ENCODE measurements around the gene HP. TPM values are rescaled to one million over a fixed set of nuclear protein-coding genes. Genes with fewer than 3 reads are reported as not detected.

HP gene
- total RNA-seq, 1 donor from 2014 or later, result not detected

DNA sequence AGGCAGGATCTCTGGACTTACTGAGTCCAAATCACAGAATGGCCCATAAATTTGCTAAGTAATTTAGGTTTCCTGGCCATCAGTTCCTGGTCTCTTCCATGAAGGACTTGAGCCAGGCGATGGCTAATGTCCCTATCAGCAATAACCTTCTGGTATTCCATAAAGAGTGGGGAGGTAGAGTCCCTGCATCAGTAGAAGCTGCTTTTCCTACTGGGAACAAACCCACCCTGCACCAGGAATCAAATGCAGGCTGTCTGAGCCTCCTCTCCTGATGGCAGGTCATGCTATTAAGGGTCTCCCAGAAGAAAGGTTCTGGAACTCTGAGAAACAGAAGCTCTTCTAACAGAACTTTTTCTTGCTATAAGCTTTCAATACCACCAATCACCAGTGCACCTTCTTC, 7.3 kb downstream of the HP start:
- no peak overlapping the region for H3K27ac Mint-ChIP-seq
- no peak overlapping the region for H3K4me3 Mint-ChIP-seq
- H3K4me1 Mint-ChIP-seq, result no peaks in the 10 kb centered on the region
- ChIA-PET CTCF (no interaction called here), POLR2A (no interaction called here)
- TF ChIP-seq, protein P1, sequence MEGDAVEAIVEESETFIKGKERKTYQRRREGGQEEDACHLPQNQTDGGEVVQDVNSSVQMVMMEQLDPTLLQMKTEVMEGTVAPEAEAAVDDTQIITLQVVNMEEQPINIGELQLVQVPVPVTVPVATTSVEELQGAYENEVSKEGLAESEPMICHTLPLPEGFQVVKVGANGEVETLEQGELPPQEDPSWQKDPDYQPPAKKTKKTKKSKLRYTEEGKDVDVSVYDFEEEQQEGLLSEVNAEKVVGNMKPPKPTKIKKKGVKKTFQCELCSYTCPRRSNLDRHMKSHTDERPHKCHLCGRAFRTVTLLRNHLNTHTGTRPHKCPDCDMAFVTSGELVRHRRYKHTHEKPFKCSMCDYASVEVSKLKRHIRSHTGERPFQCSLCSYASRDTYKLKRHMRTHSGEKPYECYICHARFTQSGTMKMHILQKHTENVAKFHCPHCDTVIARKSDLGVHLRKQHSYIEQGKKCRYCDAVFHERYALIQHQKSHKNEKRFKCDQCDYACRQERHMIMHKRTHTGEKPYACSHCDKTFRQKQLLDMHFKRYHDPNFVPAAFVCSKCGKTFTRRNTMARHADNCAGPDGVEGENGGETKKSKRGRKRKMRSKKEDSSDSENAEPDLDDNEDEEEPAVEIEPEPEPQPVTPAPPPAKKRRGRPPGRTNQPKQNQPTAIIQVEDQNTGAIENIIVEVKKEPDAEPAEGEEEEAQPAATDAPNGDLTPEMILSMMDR (IDR thresholded peaks at IDR 0.05), result no peak
- peaks cover 2% of the 10 kb centered on the region for H3K36me3 Mint-ChIP-seq (ENCODE audit: low read depth)
- intact Hi-C loops (cut with micrococcal nuclease), result no loop called here
- DNase-seq (no peak), ATAC-seq (ENCODE audit: low read depth) (no peak)
- no peaks in the 10 kb centered on the region for H3K9me3 Mint-ChIP-seq
- no peaks in the 10 kb centered on the region for H3K27me3 Mint-ChIP-seq

DNA sequence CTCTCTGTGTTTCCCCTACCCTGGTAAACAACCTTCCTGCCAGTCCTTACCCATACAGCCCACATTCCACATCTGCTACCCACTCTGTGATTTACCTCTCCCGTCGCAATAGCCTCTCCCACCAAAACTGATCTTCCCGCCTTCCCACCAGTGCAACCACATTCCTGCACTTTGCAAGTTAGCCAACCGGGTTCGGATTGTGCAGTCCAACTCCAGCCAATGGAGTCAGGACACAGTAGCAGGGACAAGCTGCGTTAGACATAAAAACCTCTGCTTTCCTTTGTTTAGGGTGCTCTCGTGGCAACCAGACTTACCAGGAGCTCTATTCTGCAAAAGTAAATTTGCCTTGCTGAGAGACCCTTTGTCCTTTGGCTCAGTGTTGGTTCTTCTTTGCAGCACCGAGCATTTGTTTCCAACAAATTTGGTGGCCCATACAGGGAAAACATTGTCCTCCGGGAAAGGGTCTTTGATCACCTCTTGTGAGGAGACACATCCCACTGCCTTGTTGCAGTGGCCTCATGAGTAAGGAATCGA, 10.1 kb downstream of the HP start:
- H3K9me3 Mint-ChIP-seq, result no peaks in the 10 kb centered on the region
- ChIA-PET POLR2A (no interaction called here), CTCF (no interaction called here)
- intact Hi-C loops (cut with micrococcal nuclease), result no loop called here
- H3K27ac Mint-ChIP-seq, result no peak overlapping the region
- no peak overlapping the region for H3K4me3 Mint-ChIP-seq
- no peaks in the 10 kb centered on the region for H3K27me3 Mint-ChIP-seq
- no peak for DNase-seq
- ATAC-seq (ENCODE audit: low read depth), result no peak
- TF ChIP-seq, protein P1 (IDR thresholded peaks at IDR 0.05), result no peak
- no peaks in the 10 kb centered on the region for H3K4me1 Mint-ChIP-seq
- H3K36me3 Mint-ChIP-seq (ENCODE audit: low read depth), result peaks cover 2% of the 10 kb centered on the region

- Mint-ChIP-seq H3K27ac (no peak overlapping the region), H3K27me3 (no peaks in the 10 kb centered on the region), H3K36me3 (ENCODE audit: low read depth) (peaks cover 2% of the 10 kb centered on the region), H3K9me3 (no peaks in the 10 kb centered on the region), H3K4me3 (no peak overlapping the region), H3K4me1 (no peaks in the 10 kb centered on the region)
- intact Hi-C loops (cut with micrococcal nuclease), result loop anchor here (1.0 to 5.0 kb wide), 2 partner anchors 33 to 1811 kb away; no protein-coding TSS in a partner anchor
- ATAC-seq (ENCODE audit: low read depth) (no peak), DNase-seq (no peak)
- TF ChIP-seq, protein P1 (IDR thresholded peaks at IDR 0.05), result no peak
- ChIA-PET CTCF (interaction anchor here (0.7 to 1.4 kb wide), 4 partner anchors 23 to 58 kb away, joined by 3 to 5 read pairs (median 4); no protein-coding TSS in a partner anchor), POLR2A (interaction anchor here (0.8 kb wide), 1 partner anchor 27 kb away, joined by 4 read pairs; the partner anchor contains the start of genes DHX38 and TXNL4B)
Measured at GRCh38 chr16:72066747-72067146, 12.4 kb downstream of the HP start.

GRCh38 chr16:72068930-72069329, 14.6 kb downstream of the HP start:
- H3K36me3 Mint-ChIP-seq (ENCODE audit: low read depth), result peaks cover 2% of the 10 kb centered on the region
- H3K27ac Mint-ChIP-seq, result no peak overlapping the region
- no peaks in the 10 kb centered on the region for H3K27me3 Mint-ChIP-seq
- no peaks in the 10 kb centered on the region for H3K9me3 Mint-ChIP-seq
- TF ChIP-seq, protein P1 (IDR thresholded peaks at IDR 0.05), result no peak
- CTCF ChIA-PET, result interaction anchor here (1.1 kb wide), 1 partner anchor 30 kb away, joined by 5 read pairs; no protein-coding TSS in a partner anchor
- no peak for DNase-seq
- POLR2A ChIA-PET, result no interaction called here
- no peaks in the 10 kb centered on the region for H3K4me1 Mint-ChIP-seq
- intact Hi-C loops (cut with micrococcal nuclease), result loop anchor here (5.0 kb wide), 1 partner anchor 1808 kb away; no protein-coding TSS in a partner anchor
- H3K4me3 Mint-ChIP-seq, result no peak overlapping the region
- ATAC-seq (ENCODE audit: low read depth), result no peak

DNA sequence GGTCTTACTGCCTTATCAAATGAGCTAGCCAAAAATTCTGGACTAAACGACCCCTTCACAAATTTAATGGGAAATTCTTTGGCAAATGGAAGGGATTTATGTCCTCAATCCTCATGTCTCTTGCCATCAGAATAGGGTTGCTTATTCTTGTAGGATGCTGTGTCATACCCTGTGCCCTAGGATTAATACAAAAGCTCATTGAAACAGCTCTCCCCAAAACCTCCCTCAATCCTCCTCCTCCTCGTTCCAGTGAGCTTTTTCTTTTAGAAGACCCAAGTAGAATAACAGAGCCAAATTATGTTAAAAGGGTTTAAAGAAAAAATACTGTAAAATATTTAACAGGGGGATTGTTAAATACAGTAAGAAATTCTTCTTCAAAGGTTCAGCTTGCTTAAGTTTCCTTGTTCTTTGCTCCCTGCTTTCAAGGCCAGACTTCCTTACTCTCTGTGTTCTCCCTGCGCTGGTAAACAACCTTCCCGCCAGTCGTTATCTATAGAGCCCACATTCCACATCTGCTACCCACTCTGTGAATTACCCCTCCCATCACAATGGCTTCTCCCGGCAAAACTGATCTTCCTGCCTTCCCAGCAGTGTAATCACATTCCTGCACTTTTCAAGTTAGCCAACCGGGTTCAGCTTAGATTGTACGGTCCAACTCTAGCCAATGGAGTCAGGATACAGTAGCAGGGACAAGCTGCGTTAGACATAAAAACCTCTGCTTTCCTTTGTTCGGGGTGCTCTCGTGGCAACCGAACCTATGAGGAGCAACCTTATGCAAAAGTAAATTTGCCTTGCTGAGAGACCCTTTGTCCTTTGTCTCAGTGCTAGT, 18.4 kb downstream of the HP start:
- Mint-ChIP-seq H3K9me3 (no peaks in the 10 kb centered on the region), H3K36me3 (ENCODE audit: low read depth) (no peaks in the 10 kb centered on the region), H3K27ac (no peak overlapping the region), H3K4me1 (no peaks in the 10 kb centered on the region), H3K4me3 (no peak overlapping the region), H3K27me3 (no peaks in the 10 kb centered on the region)
- CTCF ChIA-PET, result no interaction called here
- ATAC-seq (ENCODE audit: low read depth), result no peak
- no peak for DNase-seq
- POLR2A ChIA-PET, result no interaction called here
- TF ChIP-seq, protein P1 (IDR thresholded peaks at IDR 0.05), result no peak
- intact Hi-C loops (cut with micrococcal nuclease), result no loop called here

All from activated B cell treated with CpG ODN at 0.5 μM for 24 hours (primary cell).